Epithelial cell of prostate (primary cell): Measurements from ENCODE around the gene BAD.

Experiments
- DNase-seq: peaks from one replicate; pipeline ENCODE4 v3.0.0-alpha.2; 2011; ENCODE audit warnings: low read depth, low spot score
- H3K27ac ChIP-seq: fragments of 450-650 bp; 2 replicates; pipeline ENCODE4 v1.5.1; 2017; ENCODE audit warnings: mild to moderate bottlenecking

BAD gene

GRCh38 chr11:64261556-64262080 is 22.8 kb downstream of the BAD start:
- DNase-seq: no peak
- no peak overlapping the region for H3K27ac ChIP-seq

GRCh38 chr11:64260147-64260708 is 24.2 kb downstream of the BAD start:
- no peak overlapping the region for H3K27ac ChIP-seq
- no peak for DNase-seq

- no peak for DNase-seq
- no peak overlapping the region for H3K27ac ChIP-seq
These were observed 24.9 kb downstream of the BAD start for GRCh38 chr11:64259533-64260067.

GRCh38 chr11:64258946-64259532 is 25.4 kb downstream of the BAD start:
- no peak overlapping the region for H3K27ac ChIP-seq
- no peak for DNase-seq

- DNase-seq: no peak
- no peak overlapping the region for H3K27ac ChIP-seq
These were observed 26.1 kb downstream of the BAD start for GRCh38 chr11:64258356-64258755.

GRCh38 chr11:64256300-64256699 is 28.2 kb downstream of the BAD start:
- H3K27ac ChIP-seq: no peak overlapping the region
- no peak for DNase-seq

GRCh38 chr11:64255135-64256128 is 29.0 kb downstream of the BAD start:
- DNase-seq: no peak
- H3K27ac ChIP-seq: no peak overlapping the region

- no peak overlapping the region for H3K27ac ChIP-seq
- DNase-seq: no peak
These were observed 30.1 kb downstream of the BAD start for GRCh38 chr11:64254326-64254725.

- DNase-seq: no peak
- no peak overlapping the region for H3K27ac ChIP-seq
These were observed 31.0 kb downstream of the BAD start for GRCh38 chr11:64253481-64253880.

- no peak for DNase-seq
- no peak overlapping the region for H3K27ac ChIP-seq
These were observed 31.4 kb downstream of the BAD start for GRCh38 chr11:64253043-64253442.

- peak overlapping the region; percentile 71 for H3K27ac ChIP-seq
- DNase-seq: no peak
These were observed 32.2 kb downstream of the BAD start for GRCh38 chr11:64252003-64252872.

GRCh38 chr11:64251753-64252002 is 32.8 kb downstream of the BAD start:
- peak overlapping the region; percentile 71 for H3K27ac ChIP-seq
- no peak for DNase-seq

GRCh38 chr11:64251016-64251752 is 33.3 kb downstream of the BAD start, which contains the start of gene PLCB3:
TSS of gene PLCB3 (plus strand) at chr11:64251530. CDS start at chr11:64251650, 120 bp downstream.
- peak within 1 kb of the TSS; percentile 71 for H3K27ac ChIP-seq
- DNase-seq: no peak

GRCh38 chr11:64250415-64251015 is 34.0 kb downstream of the BAD start:
- H3K27ac ChIP-seq: no peak overlapping the region
- no peak for DNase-seq

- no peak for DNase-seq
- no peak overlapping the region for H3K27ac ChIP-seq
These were observed 34.7 kb downstream of the BAD start for GRCh38 chr11:64249563-64250414.

- no peak for DNase-seq
- H3K27ac ChIP-seq: no peak overlapping the region
These were observed 35.4 kb downstream of the BAD start for GRCh38 chr11:64249038-64249437.

GRCh38 chr11:64248578-64248977 is 35.9 kb downstream of the BAD start:
- no peak overlapping the region for H3K27ac ChIP-seq
- no peak for DNase-seq
